ENCODE results near the gene GRID2. TPM values are rescaled to one million over a fixed set of nuclear protein-coding genes. Genes with fewer than 3 reads are reported as not detected.
"Not testable (repeated sequence)": the region's sequence is repeated elsewhere in the genome, so short reads cannot be mapped to it uniquely, and the experiment has no call there.

GRID2 gene
- total RNA-seq, 3 donors from 2014 or later: under 0.01 TPM

DNA sequence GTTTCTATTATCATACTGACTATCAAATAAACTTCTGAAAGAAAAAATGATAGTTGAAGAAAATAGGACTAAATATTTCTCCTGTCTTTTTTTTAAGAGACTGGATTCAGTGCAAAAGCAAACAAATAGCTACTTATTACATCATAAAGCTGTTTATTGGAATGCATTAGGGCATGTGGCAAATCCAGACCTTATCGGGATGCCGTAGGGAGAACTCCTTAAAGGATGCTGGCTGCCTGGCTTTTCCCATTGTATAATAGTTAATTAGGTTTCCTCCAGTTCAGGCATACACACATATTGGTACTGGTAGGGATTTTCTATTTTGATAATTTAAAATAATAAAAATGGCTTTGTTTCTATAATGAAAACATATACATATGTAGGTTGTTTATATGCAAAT, 985.5 kb downstream of the GRID2 start:
- no peak for TF ChIP-seq POLR2AphosphoS5 (IDR thresholded peaks at IDR 0.05)
- no peak for TF ChIP-seq POLR2A (IDR thresholded peaks at IDR 0.05)
- TF ChIP-seq, protein P1, sequence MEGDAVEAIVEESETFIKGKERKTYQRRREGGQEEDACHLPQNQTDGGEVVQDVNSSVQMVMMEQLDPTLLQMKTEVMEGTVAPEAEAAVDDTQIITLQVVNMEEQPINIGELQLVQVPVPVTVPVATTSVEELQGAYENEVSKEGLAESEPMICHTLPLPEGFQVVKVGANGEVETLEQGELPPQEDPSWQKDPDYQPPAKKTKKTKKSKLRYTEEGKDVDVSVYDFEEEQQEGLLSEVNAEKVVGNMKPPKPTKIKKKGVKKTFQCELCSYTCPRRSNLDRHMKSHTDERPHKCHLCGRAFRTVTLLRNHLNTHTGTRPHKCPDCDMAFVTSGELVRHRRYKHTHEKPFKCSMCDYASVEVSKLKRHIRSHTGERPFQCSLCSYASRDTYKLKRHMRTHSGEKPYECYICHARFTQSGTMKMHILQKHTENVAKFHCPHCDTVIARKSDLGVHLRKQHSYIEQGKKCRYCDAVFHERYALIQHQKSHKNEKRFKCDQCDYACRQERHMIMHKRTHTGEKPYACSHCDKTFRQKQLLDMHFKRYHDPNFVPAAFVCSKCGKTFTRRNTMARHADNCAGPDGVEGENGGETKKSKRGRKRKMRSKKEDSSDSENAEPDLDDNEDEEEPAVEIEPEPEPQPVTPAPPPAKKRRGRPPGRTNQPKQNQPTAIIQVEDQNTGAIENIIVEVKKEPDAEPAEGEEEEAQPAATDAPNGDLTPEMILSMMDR (IDR thresholded peaks at IDR 0.05): no peak
- no peak overlapping the region for H3K27ac ChIP-seq
- no peak overlapping the region for H3K4me3 ChIP-seq
- no peaks in the 10 kb centered on the region for H3K27me3 ChIP-seq
- intact Hi-C loops (cut with DNase I; ENCODE audit: low total_unique reads): no loop called here
- H3K4me1 ChIP-seq: no peaks in the 10 kb centered on the region
- H3K36me3 ChIP-seq: no peaks in the 10 kb centered on the region
- DNase-seq (ENCODE audit: low spot score in 2 of 2): no peak
- no peaks in the 10 kb centered on the region for H3K9me3 ChIP-seq

DNA sequence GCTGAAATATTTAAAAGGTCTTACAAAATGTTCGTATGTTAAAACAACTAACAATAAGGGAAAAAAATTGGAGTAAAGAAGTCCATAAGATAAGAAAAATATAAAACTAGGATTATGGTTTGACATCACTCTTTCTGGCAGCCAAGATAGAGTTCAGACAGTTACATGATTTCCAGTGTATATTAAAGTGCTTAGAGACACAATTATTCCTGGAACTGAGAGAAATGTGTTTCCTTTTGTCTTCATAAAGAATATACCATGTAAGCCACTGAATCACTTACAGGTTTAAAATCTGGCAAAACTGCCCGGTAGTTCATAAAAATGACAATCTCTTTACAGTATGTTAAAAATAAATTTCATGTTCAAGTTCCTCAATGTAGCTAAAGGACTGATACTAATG, 986.1 kb downstream of the GRID2 start:
- no peak overlapping the region for H3K27ac ChIP-seq
- TF ChIP-seq POLR2AphosphoS5 (IDR thresholded peaks at IDR 0.05): no peak
- TF ChIP-seq, protein P1 (IDR thresholded peaks at IDR 0.05): no peak
- no peak for TF ChIP-seq POLR2A (IDR thresholded peaks at IDR 0.05)

GRCh38 chr4:93299118-93299517, 995.4 kb downstream of the GRID2 start:
- intact Hi-C loops (cut with DNase I; ENCODE audit: low total_unique reads): no loop called here
- no peak for TF ChIP-seq POLR2A (IDR thresholded peaks at IDR 0.05)
- TF ChIP-seq POLR2AphosphoS5 (IDR thresholded peaks at IDR 0.05): no peak
- TF ChIP-seq, protein P1 (IDR thresholded peaks at IDR 0.05): no peak
- H3K9me3 ChIP-seq: no peaks in the 10 kb centered on the region
- no peaks in the 10 kb centered on the region for H3K4me1 ChIP-seq
- no peak overlapping the region for H3K4me3 ChIP-seq
- no peaks in the 10 kb centered on the region for H3K36me3 ChIP-seq
- no peak for DNase-seq (ENCODE audit: low spot score in 2 of 2)
- H3K27ac ChIP-seq: no peak overlapping the region
- no peaks in the 10 kb centered on the region for H3K27me3 ChIP-seq

More for the DNA sequence above, 986.1 kb downstream of the GRID2 start:
- no peak for DNase-seq (ENCODE audit: low spot score in 2 of 2)
- Histone ChIP-seq H3K4me3 (no peak overlapping the region), H3K9me3 (no peaks in the 10 kb centered on the region), H3K4me1 (no peaks in the 10 kb centered on the region), H3K27me3 (no peaks in the 10 kb centered on the region), H3K36me3 (no peaks in the 10 kb centered on the region)
- intact Hi-C loops (cut with DNase I; ENCODE audit: low total_unique reads): no loop called here

DNA sequence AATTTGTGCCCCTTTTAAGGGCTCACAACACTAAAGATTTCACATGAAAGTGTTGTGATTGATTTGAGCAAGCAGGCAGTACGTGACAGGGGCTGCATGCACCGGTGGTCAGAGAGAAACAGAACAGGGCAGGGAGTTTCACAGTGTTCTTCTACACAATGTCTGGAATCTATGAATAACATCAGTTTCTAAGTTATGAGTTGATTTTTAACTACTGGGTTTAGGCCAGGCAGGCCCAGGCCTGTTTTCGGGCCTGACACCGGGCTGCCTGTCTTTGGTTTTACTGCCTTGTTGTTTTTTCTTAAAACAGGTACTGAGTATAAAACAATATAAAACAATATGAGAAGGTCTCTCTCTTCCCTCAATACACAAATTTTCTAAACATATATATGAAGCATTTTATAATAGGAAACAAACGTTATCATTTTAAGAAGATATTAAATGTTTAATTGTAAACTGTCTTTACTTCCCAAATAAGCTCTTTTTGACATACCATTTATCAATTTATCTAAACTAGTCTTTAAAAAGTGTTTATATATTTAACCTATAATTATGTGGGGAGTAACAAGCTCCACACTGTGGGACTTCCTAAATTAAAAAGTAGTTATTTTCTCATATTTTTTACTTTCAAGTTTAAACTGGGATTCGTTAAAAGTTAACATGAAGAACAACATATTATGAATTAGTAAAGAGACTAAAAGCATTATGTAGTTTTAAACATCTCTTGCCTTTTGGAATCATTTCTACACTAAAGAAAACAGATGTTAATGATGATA, 997.2 kb downstream of the GRID2 start:
- H3K4me1 ChIP-seq; H3K4me3 ChIP-seq; H3K9me3 ChIP-seq; H3K36me3 ChIP-seq; DNase-seq (ENCODE audit: low spot score in 2 of 2); intact Hi-C loops (cut with DNase I; ENCODE audit: low total_unique reads); H3K27ac ChIP-seq; H3K27me3 ChIP-seq: not testable (repeated sequence)

DNA sequence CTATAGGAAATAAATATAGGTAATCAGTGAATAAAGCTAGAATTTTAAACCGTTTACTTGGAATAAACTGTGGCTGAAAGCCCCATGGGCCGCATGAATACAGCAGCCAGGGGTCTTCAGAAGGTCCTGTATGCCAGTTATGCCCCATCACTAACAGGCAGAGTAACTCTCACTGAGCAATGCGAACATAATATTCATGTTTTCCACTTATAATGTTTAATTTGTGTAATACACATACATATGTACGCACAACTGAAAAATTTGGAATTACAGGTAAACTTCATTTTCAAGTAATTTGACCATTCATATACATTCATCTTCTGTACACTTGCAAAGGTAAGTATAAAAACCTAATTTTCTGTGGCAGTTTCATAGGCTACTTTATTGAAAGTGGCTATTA, 998.5 kb downstream of the GRID2 start:
- H3K36me3 ChIP-seq: no peaks in the 10 kb centered on the region
- H3K27ac ChIP-seq: no peak overlapping the region
- no peaks in the 10 kb centered on the region for H3K9me3 ChIP-seq
- no peak for TF ChIP-seq POLR2AphosphoS5 (IDR thresholded peaks at IDR 0.05)
- H3K4me1 ChIP-seq: no peaks in the 10 kb centered on the region
- no peaks in the 10 kb centered on the region for H3K27me3 ChIP-seq
- no peak overlapping the region for H3K4me3 ChIP-seq
- DNase-seq (ENCODE audit: low spot score in 2 of 2): no peak
- intact Hi-C loops (cut with DNase I; ENCODE audit: low total_unique reads): no loop called here

DNA sequence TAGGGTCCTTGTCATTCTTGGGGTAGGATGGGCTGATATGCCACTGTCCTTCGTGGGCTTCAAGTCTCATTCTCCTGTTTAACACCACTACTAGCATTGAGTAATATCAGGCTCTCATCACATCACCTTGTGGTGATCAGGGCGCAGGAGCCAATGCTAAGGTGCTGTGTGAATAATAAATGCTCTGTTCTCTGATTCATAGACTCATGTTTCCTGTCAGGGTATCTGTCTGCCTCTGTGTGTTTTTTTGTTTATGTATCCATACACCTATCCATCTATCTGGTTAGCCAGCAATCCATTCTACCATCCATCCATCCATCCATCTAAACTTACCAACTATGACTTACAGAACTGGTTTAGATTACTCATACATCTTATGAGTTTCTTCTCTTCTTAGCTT, 999.7 kb downstream of the GRID2 start:
- no peak overlapping the region for H3K27ac ChIP-seq
- intact Hi-C loops (cut with DNase I; ENCODE audit: low total_unique reads): no loop called here
- no peaks in the 10 kb centered on the region for H3K36me3 ChIP-seq
- H3K9me3 ChIP-seq: no peaks in the 10 kb centered on the region
- TF ChIP-seq, protein P1 (IDR thresholded peaks at IDR 0.05): no peak
- no peaks in the 10 kb centered on the region for H3K4me1 ChIP-seq
- no peak overlapping the region for H3K4me3 ChIP-seq
- no peak for DNase-seq (ENCODE audit: low spot score in 2 of 2)
- H3K27me3 ChIP-seq: no peaks in the 10 kb centered on the region

Data from breast epithelium (tissue), 4 donors.